HepG2 (cell line): ENCODE data around the gene SBNO2. TPM values are rescaled to one million over a fixed set of nuclear protein-coding genes. Genes with fewer than 3 reads are reported as not detected.

ENCODE experiments used
- ATF7 ChIP-seq, 2 experiments: fragments of 450-650 bp in 1 of 2; sonication (generic) in 1 of 2; formaldehyde crosslinking in 1 of 2; IDR thresholded peaks; 2 replicates each; pipeline versions ENCODE4 v1.4.0 to v1.6.1; 2016 to 2020; ENCODE audit warnings: antibody characterized with exemption in 1 of 2, mild to moderate bottlenecking in 1 of 2, missing genetic modification reagents in 1 of 2
- IRX3 ChIP-seq: sonication (generic); formaldehyde crosslinking; IDR thresholded peaks from 2 replicates; pipeline ENCODE4 v1.8.1; 2023; ENCODE audit warnings: mild to moderate bottlenecking, low read depth, missing genetic modification reagents, borderline replicate concordance
- JUN ChIP-seq: sonication (generic); formaldehyde crosslinking; IDR thresholded peaks from 2 replicates; pipeline ENCODE4 v1.4.0; 2020; ENCODE audit warnings: mild to moderate bottlenecking, missing genetic modification reagents
- MED1 ChIP-seq: sonication (generic); formaldehyde crosslinking; IDR thresholded peaks from 2 replicates; pipeline ENCODE4 v1.4.0; 2020; ENCODE audit warnings: missing genetic modification reagents
- RBM39 ChIP-seq: fragments of 200-400 bp; formaldehyde crosslinking; IDR thresholded peaks from one replicate; pipeline ENCODE4 v1.6.1; 2018; ENCODE audit warnings: antibody characterized with exemption, mild to moderate bottlenecking, low read depth, low read length; ENCODE audit not compliant: poor library complexity, severe bottlenecking
- SRSF1 ChIP-seq: fragments of 200-400 bp; formaldehyde crosslinking; optimal IDR thresholded peaks from 2 replicates; pipeline ENCODE3; 2017; ENCODE audit warnings: mild to moderate bottlenecking, low read depth, low read length, moderate library complexity
- SRY ChIP-seq: sonication (generic); formaldehyde crosslinking; IDR thresholded peaks from 2 replicates; pipeline ENCODE4 v1.8.0; 2022; ENCODE audit warnings: mild to moderate bottlenecking, missing genetic modification reagents
- YEATS4 ChIP-seq: sonication (generic); formaldehyde crosslinking; IDR thresholded peaks from 2 replicates; pipeline ENCODE4 v1.4.0; 2020; ENCODE audit warnings: missing genetic modification reagents, borderline replicate concordance
- ZBTB20 ChIP-seq: sonication (generic); formaldehyde crosslinking; IDR thresholded peaks from 2 replicates; pipeline ENCODE4 v1.8.1; 2023; ENCODE audit warnings: missing genetic modification reagents, low read depth, mild to moderate bottlenecking, borderline replicate concordance
- ZNF598 ChIP-seq: sonication (generic); formaldehyde crosslinking; IDR thresholded peaks from 2 replicates; pipeline ENCODE4 v1.5.1; 2020; ENCODE audit warnings: mild to moderate bottlenecking, missing genetic modification reagents, borderline replicate concordance
- ZNF773 ChIP-seq: sonication (generic); formaldehyde crosslinking; IDR thresholded peaks from 2 replicates; pipeline ENCODE4 v1.4.0; 2020; ENCODE audit warnings: missing genetic modification reagents, borderline replicate concordance
- polyA plus RNA-seq, 8 experiments: library from polyadenylated mRNA; depleted of rRNA in 3 of 8; stranded (reverse) in 7 of 8; unstranded in 1 of 8; fragments of >200 nt; fragmentation: Illumina TruSeq in 4 of 8; extraction: Trizol in 4 of 8; gene quantifications; 2 replicates each; pipeline versions ENCODE4 v1.2.1 to v1.2.3, GENCODE V29; 2011 to 2016; ENCODE audit warnings: low read depth in 4 of 8, missing spikeins in 1 of 8, mixed read lengths in 1 of 8; ENCODE audit not compliant: insufficient read depth in 1 of 8
- total RNA-seq, 5 experiments: library from RNA; depleted of rRNA; stranded (reverse); fragments of >200 nt; fragmentation: Illumina TruSeq; extraction: Trizol; gene quantifications; 2 replicates each; pipeline ENCODE4 v1.2.3, GENCODE V29; 2016; ENCODE audit warnings: low read depth in 1 of 5
- TF ChIP-seq, protein P1 (sequence below): IDR thresholded peaks from 2 replicates; pipeline ENCODE4 v1.6.1; 2018; ENCODE audit warnings: missing genetic modification reagents, mild to moderate bottlenecking, missing compliant biosample characterization
- TF ChIP-seq, protein P2 (sequence below): sonication (generic); formaldehyde crosslinking; IDR thresholded peaks from 2 replicates; pipeline ENCODE4 v1.8.1; 2023; ENCODE audit warnings: mild to moderate bottlenecking, missing genetic modification reagents
- TF ChIP-seq, protein P3 (sequence below), 2 experiments: sonication (generic) in 1 of 2; formaldehyde crosslinking in 1 of 2; IDR thresholded peaks; 2 replicates each; pipeline versions ENCODE4 v1.4.0 to v1.6.1; 2018 to 2020; ENCODE audit warnings: missing genetic modification reagents in 2 of 2, borderline replicate concordance in 1 of 2, low read depth in 1 of 2, mild to moderate bottlenecking in 1 of 2, missing biosample characterization in 1 of 2
- TF ChIP-seq, protein P4 (sequence below): sonication (generic); formaldehyde crosslinking; IDR thresholded peaks from 2 replicates; pipeline ENCODE4 v1.5.1; 2020; ENCODE audit warnings: mild to moderate bottlenecking, missing genetic modification reagents, borderline replicate concordance
- TF ChIP-seq, protein P5 (sequence below): IDR thresholded peaks from 2 replicates; pipeline ENCODE4 v1.6.1; 2016; ENCODE audit warnings: missing compliant biosample characterization, missing genetic modification reagents, borderline replicate concordance

The SBNO2 gene
- total and polyA plus RNA-seq, 2 of the 13 experiments (the other 11 are each of a cell fraction or from before 2014, with no cell fraction given), result 8.6 to 10.4 TPM

DNA sequence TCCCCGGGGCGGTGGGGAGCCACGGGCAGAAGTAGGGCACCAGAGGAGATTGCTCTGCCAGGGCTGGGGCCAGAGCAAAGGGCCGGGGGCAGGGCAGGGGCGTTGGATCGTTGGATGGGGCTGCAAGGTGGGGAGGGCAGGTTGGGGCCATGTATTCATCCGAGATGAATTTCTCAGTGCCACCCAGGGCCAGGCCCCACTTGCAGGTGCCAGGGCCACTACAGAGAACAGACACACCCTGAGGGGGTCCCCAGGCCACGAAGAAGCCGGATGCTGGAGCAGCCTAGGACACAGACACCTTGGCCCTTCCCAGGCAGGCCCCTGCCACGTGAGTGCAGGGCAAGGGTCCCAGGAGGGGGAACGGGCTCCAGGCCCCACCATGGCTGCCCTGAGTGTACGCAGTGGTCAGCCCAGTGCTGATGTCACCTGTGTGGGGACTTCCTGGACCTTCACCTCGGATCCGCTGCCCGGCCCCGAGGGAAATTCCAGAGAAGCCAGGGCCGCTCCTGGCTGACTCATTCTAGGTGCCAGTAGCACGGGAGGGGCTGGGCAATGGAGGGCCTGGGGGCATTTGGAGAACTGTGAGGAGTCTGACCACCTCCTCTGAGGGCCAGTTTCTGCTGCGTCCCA is 9.6 kb upstream of the SBNO2 start (continued):
- TF ChIP-seq ZBTB20 (peak; percentile 37; the same call in 1 of the 2 replicates), ZNF598 (CRISPR knock-in tag) (no peak), YEATS4 (CRISPR knock-in tag) (no peak), MED1 (CRISPR knock-in tag) (peak; percentile 53; the same call in 1 of the 2 replicates), SRSF1 (peak; percentile 58), IRX3 (CRISPR knock-in tag) (no peak), ATF7 (IDR thresholded peaks at IDR 0.05) (peak; percentile 31; the same call in 1 of the 2 replicates), ATF7 (CRISPR knock-in tag; IDR thresholded peaks at IDR 0.05) (no peak), JUN (CRISPR knock-in tag) (peak; percentile 50; the same call in 1 of the 2 replicates), RBM39 (no peak), ZNF773 (CRISPR knock-in tag) (no peak), SRY (CRISPR knock-in tag) (0 out of 2 replicates have a peak, but pooled peaks have one; percentile 32)
- TF ChIP-seq, protein P1, sequence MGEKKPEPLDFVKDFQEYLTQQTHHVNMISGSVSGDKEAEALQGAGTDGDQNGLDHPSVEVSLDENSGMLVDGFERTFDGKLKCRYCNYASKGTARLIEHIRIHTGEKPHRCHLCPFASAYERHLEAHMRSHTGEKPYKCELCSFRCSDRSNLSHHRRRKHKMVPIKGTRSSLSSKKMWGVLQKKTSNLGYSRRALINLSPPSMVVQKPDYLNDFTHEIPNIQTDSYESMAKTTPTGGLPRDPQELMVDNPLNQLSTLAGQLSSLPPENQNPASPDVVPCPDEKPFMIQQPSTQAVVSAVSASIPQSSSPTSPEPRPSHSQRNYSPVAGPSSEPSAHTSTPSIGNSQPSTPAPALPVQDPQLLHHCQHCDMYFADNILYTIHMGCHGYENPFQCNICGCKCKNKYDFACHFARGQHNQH (CRISPR knock-in tag), result 0 out of 2 replicates have a peak, but pooled peaks have one; percentile 38
- TF ChIP-seq, protein P2, sequence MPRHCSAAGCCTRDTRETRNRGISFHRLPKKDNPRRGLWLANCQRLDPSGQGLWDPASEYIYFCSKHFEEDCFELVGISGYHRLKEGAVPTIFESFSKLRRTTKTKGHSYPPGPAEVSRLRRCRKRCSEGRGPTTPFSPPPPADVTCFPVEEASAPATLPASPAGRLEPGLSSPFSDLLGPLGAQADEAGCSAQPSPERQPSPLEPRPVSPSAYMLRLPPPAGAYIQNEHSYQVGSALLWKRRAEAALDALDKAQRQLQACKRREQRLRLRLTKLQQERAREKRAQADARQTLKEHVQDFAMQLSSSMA (CRISPR knock-in tag), result no peak
- TF ChIP-seq, protein P3, sequence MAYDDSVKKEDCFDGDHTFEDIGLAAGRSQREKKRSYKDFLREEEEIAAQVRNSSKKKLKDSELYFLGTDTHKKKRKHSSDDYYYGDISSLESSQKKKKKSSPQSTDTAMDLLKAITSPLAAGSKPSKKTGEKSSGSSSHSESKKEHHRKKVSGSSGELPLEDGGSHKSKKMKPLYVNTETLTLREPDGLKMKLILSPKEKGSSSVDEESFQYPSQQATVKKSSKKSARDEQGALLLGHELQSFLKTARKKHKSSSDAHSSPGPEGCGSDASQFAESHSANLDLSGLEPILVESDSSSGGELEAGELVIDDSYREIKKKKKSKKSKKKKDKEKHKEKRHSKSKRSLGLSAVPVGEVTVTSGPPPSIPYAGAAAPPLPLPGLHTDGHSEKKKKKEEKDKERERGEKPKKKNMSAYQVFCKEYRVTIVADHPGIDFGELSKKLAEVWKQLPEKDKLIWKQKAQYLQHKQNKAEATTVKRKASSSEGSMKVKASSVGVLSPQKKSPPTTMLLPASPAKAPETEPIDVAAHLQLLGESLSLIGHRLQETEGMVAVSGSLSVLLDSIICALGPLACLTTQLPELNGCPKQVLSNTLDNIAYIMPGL (CRISPR knock-in tag; IDR thresholded peaks at IDR 0.05; ENCODE audit: borderline replicate concordance in 1 of 2, low read depth in 1 of 2), result 0 out of 4 replicates have a peak, but pooled peaks of 1 of the 2 experiments have one; percentile 39
- TF ChIP-seq, protein P4, sequence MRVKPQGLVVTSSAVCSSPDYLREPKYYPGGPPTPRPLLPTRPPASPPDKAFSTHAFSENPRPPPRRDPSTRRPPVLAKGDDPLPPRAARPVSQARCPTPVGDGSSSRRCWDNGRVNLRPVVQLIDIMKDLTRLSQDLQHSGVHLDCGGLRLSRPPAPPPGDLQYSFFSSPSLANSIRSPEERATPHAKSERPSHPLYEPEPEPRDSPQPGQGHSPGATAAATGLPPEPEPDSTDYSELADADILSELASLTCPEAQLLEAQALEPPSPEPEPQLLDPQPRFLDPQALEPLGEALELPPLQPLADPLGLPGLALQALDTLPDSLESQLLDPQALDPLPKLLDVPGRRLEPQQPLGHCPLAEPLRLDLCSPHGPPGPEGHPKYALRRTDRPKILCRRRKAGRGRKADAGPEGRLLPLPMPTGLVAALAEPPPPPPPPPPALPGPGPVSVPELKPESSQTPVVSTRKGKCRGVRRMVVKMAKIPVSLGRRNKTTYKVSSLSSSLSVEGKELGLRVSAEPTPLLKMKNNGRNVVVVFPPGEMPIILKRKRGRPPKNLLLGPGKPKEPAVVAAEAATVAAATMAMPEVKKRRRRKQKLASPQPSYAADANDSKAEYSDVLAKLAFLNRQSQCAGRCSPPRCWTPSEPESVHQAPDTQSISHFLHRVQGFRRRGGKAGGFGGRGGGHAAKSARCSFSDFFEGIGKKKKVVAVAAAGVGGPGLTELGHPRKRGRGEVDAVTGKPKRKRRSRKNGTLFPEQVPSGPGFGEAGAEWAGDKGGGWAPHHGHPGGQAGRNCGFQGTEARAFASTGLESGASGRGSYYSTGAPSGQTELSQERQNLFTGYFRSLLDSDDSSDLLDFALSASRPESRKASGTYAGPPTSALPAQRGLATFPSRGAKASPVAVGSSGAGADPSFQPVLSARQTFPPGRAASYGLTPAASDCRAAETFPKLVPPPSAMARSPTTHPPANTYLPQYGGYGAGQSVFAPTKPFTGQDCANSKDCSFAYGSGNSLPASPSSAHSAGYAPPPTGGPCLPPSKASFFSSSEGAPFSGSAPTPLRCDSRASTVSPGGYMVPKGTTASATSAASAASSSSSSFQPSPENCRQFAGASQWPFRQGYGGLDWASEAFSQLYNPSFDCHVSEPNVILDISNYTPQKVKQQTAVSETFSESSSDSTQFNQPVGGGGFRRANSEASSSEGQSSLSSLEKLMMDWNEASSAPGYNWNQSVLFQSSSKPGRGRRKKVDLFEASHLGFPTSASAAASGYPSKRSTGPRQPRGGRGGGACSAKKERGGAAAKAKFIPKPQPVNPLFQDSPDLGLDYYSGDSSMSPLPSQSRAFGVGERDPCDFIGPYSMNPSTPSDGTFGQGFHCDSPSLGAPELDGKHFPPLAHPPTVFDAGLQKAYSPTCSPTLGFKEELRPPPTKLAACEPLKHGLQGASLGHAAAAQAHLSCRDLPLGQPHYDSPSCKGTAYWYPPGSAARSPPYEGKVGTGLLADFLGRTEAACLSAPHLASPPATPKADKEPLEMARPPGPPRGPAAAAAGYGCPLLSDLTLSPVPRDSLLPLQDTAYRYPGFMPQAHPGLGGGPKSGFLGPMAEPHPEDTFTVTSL, result peak; percentile 73
- TF ChIP-seq, protein P5, sequence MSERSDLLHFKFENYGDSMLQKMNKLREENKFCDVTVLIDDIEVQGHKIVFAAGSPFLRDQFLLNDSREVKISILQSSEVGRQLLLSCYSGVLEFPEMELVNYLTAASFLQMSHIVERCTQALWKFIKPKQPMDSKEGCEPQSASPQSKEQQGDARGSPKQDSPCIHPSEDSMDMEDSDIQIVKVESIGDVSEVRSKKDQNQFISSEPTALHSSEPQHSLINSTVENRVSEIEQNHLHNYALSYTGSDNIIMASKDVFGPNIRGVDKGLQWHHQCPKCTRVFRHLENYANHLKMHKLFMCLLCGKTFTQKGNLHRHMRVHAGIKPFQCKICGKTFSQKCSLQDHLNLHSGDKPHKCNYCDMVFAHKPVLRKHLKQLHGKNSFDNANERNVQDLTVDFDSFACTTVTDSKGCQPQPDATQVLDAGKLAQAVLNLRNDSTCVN (CRISPR knock-in tag), result no peak
